ENCODE measurements around the gene MYOZ3.

MYOZ3 gene

DNA sequence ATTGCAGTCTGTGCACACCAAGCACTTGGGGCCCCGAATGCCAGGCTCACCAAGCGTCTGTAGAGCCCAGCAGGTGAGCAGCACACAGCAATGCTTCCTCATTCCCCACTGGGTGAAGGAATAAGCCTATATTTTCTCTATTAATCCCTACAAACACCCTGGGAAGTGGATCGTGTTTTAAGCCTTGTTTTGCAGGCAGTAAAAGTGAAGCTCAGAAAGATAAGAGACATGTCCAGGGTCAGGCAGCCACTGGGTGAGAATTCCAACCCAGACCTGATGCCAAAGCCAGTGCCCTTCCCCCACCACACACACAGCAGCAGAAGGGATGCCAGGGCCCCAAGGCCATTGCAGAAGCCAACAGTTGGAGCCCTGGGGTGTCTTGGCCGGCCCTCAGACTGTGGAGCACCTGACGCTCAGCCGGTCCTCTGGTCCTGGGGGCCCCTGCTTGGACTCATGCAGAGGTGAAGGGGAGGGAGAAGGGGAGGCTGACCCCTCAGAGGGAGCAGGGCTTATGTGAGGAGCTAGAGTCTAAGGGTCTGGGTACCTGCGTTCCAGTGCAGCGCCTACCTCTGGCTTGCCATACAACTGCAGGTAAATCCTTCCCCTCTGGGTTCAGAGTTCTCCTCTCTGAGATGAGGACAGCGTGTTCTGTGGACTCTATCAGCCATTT lies 46.9 kb upstream of the MYOZ3 start:
- TF ChIP-seq RARB (CRISPR knock-in tag; IDR thresholded peaks at IDR 0.05) (no peak), OSR1 (CRISPR knock-in tag; IDR thresholded peaks at IDR 0.05) (no peak)

DNA sequence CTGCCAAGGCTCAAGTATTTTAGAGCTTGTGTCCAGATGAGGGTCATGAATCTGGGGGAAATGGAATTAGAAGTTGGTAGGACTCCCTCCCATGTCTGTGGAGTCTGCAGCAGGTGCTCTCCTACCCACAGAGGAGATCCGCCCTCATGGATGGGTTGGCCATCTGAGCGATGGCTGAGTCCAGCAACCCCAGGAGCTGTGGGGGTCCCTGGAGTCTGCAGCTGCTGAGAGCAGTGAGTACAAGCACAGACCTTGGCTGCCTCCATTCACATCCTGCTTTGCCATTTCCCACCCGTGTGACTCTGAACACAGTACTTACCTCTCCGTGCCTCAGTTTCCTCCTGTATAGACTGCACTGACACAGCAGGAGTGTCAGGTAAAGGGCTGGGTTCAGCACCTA lies 46.4 kb upstream of the MYOZ3 start:
- no peak for ATAC-seq
- no peak for TF ChIP-seq GLIS3 (CRISPR knock-in tag; IDR thresholded peaks at IDR 0.05)
- TF ChIP-seq, protein P1, sequence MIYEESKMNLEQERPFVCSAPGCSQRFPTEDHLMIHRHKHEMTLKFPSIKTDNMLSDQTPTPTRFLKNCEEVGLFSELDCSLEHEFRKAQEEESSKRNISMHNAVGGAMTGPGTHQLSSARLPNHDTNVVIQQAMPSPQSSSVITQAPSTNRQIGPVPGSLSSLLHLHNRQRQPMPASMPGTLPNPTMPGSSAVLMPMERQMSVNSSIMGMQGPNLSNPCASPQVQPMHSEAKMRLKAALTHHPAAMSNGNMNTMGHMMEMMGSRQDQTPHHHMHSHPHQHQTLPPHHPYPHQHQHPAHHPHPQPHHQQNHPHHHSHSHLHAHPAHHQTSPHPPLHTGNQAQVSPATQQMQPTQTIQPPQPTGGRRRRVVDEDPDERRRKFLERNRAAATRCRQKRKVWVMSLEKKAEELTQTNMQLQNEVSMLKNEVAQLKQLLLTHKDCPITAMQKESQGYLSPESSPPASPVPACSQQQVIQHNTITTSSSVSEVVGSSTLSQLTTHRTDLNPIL (CRISPR knock-in tag; IDR thresholded peaks at IDR 0.05; ENCODE audit: low read depth), result no peak
- no peak for TF ChIP-seq ZFP3 (CRISPR knock-in tag; IDR thresholded peaks at IDR 0.05)
- no peak for TF ChIP-seq ZNF8 (CRISPR knock-in tag; IDR thresholded peaks at IDR 0.05)
- no peak for TF ChIP-seq TCF4 (CRISPR knock-in tag; IDR thresholded peaks at IDR 0.05; ENCODE audit: borderline replicate concordance)
- no peak for TF ChIP-seq PPARA (CRISPR knock-in tag; IDR thresholded peaks at IDR 0.05; ENCODE audit: borderline replicate concordance)
- TF ChIP-seq OSR1 (CRISPR knock-in tag; IDR thresholded peaks at IDR 0.05), result no peak
- TF ChIP-seq ISL1 (CRISPR knock-in tag; IDR thresholded peaks at IDR 0.05), result no peak

More for the DNA sequence above, 46.9 kb upstream of the MYOZ3 start:
- ATAC-seq, result no peak

DNA sequence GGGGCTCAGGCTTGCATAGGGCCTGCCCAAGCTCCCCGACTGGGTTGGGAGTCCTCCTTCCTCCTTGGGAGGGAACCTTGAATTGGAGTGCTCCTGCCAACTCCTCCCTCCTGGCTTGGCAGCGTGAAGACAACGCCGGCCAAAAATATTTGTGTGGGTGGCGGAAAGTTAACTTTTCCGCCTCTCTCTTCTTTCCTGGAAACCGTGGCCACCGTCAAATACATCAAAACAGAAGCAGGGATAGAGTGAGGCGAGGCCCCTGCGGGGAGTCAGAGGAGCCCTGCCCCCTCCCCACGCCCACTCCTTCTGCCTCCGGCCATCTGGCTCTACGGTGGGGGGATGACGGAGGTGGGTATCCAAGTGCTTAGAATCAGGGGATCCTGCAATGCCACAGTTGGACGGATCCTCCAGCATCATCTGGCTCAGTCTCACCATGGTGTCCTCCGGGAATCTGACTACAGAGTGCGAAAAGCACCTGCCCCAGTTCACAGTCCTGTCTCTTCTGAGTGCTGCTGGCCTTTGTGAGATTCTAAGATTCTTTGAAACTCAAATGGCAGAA lies 45.8 kb upstream of the MYOZ3 start:
- peak; percentile 25; the same call in 2 of the 3 replicates for ATAC-seq
- TF ChIP-seq ISL1 (CRISPR knock-in tag; IDR thresholded peaks at IDR 0.05) (no peak), ZNF8 (CRISPR knock-in tag; IDR thresholded peaks at IDR 0.05) (no peak), ESRRG (CRISPR knock-in tag; IDR thresholded peaks at IDR 0.05) (no peak), PPARA (CRISPR knock-in tag; IDR thresholded peaks at IDR 0.05; ENCODE audit: borderline replicate concordance) (no peak), ZNF565 (CRISPR knock-in tag; conservative IDR thresholded peaks at IDR 0.05; ENCODE audit: low read depth) (no peak), SNAI2 (CRISPR knock-in tag; IDR thresholded peaks at IDR 0.05) (no peak), TOX (CRISPR knock-in tag; IDR thresholded peaks at IDR 0.05; ENCODE audit: borderline replicate concordance) (no peak), TCF4 (CRISPR knock-in tag; IDR thresholded peaks at IDR 0.05; ENCODE audit: borderline replicate concordance) (no peak), ARNTL (CRISPR knock-in tag; IDR thresholded peaks at IDR 0.05; ENCODE audit: borderline replicate concordance, low read depth) (no peak), ZNF70 (CRISPR knock-in tag; IDR thresholded peaks at IDR 0.05) (no peak), GLIS3 (CRISPR knock-in tag; IDR thresholded peaks at IDR 0.05) (no peak), ZFP30 (CRISPR knock-in tag; IDR thresholded peaks at IDR 0.05) (no peak), OSR1 (CRISPR knock-in tag; IDR thresholded peaks at IDR 0.05) (no peak), ZC3H10 (CRISPR knock-in tag; IDR thresholded peaks at IDR 0.05) (no peak), ZFP3 (CRISPR knock-in tag; IDR thresholded peaks at IDR 0.05) (no peak)
- TF ChIP-seq, protein P2, sequence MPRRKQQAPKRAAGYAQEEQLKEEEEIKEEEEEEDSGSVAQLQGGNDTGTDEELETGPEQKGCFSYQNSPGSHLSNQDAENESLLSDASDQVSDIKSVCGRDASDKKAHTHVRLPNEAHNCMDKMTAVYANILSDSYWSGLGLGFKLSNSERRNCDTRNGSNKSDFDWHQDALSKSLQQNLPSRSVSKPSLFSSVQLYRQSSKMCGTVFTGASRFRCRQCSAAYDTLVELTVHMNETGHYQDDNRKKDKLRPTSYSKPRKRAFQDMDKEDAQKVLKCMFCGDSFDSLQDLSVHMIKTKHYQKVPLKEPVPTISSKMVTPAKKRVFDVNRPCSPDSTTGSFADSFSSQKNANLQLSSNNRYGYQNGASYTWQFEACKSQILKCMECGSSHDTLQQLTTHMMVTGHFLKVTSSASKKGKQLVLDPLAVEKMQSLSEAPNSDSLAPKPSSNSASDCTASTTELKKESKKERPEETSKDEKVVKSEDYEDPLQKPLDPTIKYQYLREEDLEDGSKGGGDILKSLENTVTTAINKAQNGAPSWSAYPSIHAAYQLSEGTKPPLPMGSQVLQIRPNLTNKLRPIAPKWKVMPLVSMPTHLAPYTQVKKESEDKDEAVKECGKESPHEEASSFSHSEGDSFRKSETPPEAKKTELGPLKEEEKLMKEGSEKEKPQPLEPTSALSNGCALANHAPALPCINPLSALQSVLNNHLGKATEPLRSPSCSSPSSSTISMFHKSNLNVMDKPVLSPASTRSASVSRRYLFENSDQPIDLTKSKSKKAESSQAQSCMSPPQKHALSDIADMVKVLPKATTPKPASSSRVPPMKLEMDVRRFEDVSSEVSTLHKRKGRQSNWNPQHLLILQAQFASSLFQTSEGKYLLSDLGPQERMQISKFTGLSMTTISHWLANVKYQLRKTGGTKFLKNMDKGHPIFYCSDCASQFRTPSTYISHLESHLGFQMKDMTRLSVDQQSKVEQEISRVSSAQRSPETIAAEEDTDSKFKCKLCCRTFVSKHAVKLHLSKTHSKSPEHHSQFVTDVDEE (CRISPR knock-in tag; IDR thresholded peaks at IDR 0.05), result no peak
- TF ChIP-seq, protein P3, sequence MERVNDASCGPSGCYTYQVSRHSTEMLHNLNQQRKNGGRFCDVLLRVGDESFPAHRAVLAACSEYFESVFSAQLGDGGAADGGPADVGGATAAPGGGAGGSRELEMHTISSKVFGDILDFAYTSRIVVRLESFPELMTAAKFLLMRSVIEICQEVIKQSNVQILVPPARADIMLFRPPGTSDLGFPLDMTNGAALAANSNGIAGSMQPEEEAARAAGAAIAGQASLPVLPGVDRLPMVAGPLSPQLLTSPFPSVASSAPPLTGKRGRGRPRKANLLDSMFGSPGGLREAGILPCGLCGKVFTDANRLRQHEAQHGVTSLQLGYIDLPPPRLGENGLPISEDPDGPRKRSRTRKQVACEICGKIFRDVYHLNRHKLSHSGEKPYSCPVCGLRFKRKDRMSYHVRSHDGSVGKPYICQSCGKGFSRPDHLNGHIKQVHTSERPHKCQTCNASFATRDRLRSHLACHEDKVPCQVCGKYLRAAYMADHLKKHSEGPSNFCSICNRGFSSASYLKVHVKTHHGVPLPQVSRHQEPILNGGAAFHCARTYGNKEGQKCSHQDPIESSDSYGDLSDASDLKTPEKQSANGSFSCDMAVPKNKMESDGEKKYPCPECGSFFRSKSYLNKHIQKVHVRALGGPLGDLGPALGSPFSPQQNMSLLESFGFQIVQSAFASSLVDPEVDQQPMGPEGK (CRISPR knock-in tag; IDR thresholded peaks at IDR 0.05; ENCODE audit: borderline replicate concordance), result no peak
- TF ChIP-seq, protein P4, sequence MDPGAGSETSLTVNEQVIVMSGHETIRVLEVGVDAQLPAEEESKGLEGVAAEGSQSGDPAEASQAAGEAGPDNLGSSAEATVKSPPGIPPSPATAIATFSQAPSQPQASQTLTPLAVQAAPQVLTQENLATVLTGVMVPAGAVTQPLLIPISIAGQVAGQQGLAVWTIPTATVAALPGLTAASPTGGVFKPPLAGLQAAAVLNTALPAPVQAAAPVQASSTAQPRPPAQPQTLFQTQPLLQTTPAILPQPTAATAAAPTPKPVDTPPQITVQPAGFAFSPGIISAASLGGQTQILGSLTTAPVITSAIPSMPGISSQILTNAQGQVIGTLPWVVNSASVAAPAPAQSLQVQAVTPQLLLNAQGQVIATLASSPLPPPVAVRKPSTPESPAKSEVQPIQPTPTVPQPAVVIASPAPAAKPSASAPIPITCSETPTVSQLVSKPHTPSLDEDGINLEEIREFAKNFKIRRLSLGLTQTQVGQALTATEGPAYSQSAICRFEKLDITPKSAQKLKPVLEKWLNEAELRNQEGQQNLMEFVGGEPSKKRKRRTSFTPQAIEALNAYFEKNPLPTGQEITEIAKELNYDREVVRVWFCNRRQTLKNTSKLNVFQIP (CRISPR knock-in tag; IDR thresholded peaks at IDR 0.05; ENCODE audit: borderline replicate concordance, low read depth), result no peak
- TF ChIP-seq, protein P1 (CRISPR knock-in tag; IDR thresholded peaks at IDR 0.05; ENCODE audit: low read depth), result no peak

All from SK-N-SH treated with all-trans-retinoic acid at 6 μM for 48 hours (cell line).